GM18502 (cell line): ENCODE data around the gene NKX1-1.
"Not testable (repeated sequence)": the region's sequence is repeated elsewhere in the genome, so short reads cannot be mapped to it uniquely, and the experiment has no call there.

Experiments
- ATAC-seq: cut with Tn5 transposase; IDR thresholded peaks from one replicate; pipeline ENCODE4 v1.9.1; 2021; ENCODE audit warnings: mild to moderate bottlenecking; ENCODE audit not compliant: unreplicated experiment, poor library complexity

NKX1-1 gene

GRCh38 chr4:1394554-1395388 lies 11.5 kb downstream of the NKX1-1 start:
- not testable (repeated sequence) for ATAC-seq

- ATAC-seq = no peak
These were observed 12.4 kb downstream of the NKX1-1 start for GRCh38 chr4:1393866-1394265.

- ATAC-seq = not testable (repeated sequence)
These were observed 12.9 kb downstream of the NKX1-1 start for GRCh38 chr4:1393363-1393762.

DNA sequence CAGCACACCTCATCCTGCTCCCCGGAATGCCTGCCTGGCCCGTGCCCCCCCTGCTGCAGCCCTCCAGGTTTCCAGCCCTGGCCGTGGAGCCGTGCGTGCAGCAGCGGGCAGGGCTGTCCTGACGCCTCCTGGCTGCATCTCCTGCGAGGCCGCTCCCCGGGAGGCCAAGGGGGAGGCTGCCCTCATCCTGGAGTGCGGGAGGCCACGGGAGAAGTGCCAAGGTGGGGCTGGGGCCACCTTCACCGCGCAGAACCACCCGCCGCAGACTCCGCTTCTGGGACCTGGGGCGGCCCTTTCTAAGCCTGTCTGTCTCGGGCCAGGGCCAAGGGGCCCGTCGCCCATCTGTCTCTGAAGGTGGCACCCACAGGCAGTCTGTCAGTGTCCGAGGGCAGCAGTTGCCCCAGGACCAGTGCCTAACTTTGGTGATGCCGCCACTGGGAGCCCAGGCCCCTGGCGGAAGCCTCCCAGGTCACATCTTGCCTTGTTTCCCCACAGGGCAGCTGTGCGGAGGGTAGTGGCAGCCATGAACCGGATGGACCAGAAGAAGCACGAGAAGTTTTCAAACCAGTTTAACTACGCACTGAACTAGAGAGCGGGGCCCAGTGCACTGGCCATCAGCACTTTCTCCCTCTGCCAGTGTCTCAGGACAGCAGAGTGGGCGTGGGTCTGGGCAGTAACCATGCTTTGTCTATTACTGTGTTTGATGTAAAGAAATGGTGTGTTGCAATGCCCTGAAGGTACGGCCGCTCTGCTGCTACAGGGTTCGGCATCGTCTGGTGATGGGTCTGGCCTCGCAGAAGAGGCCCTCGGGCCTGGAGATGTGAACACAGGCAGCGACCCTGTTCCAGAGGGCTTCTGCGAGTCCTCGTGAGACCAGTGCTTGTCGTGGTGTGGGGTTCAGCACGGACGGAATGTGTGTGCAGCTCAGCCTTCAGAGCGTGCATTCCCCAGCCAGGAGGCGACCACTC lies 20.6 kb downstream of the NKX1-1 start:
- ATAC-seq = no peak

DNA sequence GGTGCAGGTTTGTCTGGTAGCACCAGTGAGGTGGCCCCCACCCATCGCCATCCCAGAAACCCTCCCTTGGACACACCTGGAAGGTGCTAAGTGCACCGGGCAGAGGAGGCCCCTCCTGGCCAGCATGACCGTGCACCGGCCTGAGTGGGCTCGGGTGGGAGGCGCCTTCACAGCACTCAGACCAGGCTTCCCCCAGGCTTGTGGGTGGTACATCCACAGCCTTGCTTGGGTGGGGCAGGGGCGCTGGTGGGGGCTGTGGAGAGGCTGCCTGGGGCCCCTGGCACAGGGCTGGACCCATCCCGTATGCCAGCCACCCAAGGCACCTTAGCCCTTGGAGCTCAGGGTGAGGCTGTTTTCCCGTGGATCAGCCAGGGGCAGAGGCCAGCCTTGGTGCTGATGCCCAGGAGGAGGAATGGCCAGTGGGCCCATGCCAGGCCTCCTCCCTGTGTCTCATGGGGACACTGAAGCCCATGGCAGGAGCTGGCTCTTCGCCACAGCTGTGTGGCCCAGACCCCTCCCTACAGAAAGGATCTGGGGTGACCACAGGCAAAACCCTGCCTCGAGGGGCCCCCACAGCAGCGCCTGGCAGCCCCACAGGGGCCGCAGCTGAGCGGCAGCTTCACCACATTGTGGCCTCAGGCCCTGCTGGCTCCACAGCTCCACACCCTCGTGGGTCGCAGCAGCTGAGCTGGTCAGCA lies 21.4 kb downstream of the NKX1-1 start:
- no peak for ATAC-seq

DNA sequence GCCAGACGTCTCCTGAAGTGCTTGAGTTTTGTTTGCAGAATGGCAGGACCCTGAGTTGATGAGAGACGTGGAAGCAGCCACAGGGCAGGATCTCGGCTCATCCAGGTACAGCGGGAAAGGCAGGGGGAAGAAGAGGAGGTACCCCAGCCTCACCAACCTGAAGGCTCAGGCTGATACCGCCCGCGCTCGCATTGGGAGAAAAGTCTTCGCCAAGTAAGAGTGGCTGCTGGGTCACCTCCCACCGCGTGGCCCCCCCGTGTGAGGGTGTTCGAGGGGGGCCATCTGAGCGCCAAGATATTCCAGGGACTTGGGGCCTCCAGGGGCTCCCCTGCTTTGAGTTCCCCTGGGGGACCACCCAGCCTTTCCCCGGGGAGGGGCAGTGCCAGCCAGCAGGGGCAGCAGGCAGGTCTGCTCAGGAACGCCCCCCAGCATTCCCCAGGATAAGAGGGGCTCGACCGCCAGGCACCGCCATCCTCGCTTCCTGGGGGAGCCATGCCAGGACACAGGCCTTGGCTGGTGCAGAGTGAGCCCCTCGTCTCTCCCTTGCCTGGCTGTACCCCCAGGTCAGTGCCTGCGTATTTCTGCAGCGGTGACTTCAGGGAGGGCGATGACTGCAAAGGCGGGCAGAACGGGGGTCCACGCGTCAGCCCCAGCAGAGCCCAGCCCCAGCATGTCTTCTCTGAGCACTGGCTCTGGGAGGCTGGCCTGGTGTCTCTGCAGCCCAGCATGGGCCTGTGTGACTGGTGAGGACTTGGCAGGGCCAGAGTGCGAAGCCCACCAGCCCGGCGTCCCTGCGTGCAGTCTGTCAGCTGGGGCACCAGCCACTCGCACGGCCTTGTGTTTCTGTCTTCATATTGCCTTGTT lies 22.3 kb downstream of the NKX1-1 start:
- ATAC-seq = no peak

- no peak for ATAC-seq
These were observed 23.2 kb downstream of the NKX1-1 start for GRCh38 chr4:1382776-1383727.

GRCh38 chr4:1381944-1382541 lies 24.2 kb downstream of the NKX1-1 start:
- no peak for ATAC-seq

GRCh38 chr4:1381181-1381621 lies 25.0 kb downstream of the NKX1-1 start:
- ATAC-seq = no peak

DNA sequence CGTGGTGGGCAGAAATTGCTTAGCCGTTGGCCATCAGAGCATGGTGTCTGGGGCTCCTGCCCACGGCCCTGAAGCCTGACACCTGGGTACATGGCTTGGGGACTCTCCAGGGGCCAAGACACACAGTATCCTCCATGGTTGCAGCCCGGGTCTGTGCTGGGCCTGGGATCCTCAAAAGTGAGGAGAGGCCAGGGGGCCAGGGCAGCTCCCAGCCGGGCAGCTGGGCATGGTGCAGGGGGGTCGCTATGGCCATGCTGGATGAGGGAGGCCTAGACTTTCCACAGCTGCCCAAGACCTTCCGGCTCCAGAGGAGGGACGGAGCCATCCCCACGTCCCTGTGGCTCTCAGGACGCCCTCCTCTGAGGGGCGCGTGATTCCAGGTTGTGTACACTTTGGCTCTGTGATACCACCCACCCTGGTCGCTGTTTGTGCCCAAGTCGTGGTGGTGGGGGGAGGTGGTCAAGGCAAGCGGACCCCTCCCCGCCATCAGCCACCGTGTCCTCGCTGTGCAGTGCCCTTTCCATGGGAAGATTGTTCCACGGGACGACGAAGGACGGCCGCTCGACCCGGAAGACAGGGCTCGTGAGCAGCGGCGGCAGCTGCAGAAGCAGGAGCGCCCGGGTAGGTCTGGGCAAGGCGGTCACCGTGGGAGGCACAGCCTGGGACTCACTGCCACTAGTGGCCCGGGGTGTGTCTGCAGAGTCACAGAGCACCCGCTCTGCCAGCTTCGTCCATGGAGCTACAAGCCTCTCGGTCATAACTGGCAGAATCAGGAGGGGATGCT lies 25.7 kb downstream of the NKX1-1 start:
- ATAC-seq = no peak

GRCh38 chr4:1379801-1380331 lies 26.4 kb downstream of the NKX1-1 start:
- ATAC-seq = no peak

- no peak for ATAC-seq
These were observed 26.9 kb downstream of the NKX1-1 start for GRCh38 chr4:1379351-1379781.

DNA sequence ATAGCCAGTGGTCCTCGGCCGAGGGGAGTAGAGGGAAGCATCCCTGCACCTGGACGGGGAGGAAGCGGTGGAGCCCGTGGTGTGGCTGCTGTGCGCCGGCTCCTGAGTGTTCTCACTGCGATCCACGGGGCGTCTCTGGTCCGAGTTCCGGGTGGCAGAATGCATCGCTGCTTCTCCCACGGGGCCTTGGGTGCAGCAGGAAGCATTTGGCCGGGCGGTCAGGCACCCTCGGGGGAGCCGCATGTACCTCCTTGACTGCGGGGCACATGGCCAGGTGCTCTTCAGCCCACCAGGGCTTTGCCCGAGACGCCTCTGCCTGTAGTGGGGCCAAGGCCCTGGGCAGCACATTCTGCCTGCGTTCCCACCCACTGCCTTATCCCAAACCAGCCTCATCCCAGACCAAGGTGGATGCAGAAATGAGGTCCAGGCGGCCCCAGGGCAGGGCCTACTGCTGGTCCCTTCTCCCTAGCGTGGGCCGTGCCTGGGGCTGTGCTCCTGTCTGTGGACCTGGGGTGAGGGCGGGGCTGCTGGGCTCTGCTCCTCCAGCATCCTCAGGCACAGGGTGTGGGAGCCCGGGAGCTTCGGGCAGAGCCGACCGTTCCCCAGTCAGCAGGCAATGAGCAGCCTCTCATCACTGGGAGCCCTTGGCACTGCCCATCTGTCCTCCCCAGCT lies 27.5 kb downstream of the NKX1-1 start:
- no peak for ATAC-seq

DNA sequence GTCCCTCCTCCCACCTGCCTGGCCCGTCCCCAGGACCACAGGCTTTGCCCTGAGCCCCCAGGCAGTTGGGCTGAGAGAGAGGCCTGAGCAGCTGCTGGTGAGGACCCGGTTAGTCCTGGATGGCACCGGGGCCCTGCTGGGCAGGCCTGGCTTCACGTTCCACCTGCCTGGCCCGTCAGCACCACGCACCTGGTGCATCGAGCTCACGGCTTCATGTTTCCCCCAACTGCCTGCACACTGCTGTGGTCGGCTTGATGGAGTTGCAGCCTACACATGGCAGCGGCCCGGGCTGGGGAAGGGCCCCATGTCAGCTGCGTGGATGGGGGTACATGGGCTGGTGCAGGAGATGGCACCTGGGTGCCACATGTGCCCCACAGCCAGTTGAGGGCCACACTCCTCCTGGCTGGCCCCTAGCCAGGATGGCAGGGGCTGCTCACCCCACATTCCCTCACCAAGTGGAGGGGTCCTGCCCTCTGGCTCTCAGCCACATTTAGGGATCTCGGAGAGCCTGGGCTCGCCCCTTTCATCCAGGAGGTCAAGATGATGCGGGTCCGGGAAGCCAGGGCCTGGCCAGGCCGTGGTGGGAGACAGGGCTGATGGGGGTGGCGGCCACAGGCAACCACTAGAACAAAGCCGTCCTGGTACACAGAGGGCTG lies 28.5 kb downstream of the NKX1-1 start:
- no peak for ATAC-seq

- ATAC-seq = no peak
These were observed 29.2 kb downstream of the NKX1-1 start for GRCh38 chr4:1376841-1377605.
